Measurements from ENCODE around the gene TK1.

GRCh38 chr17:78131172-78132083 lies 55.4 kb downstream of the TK1 start:
- TF ChIP-seq SUZ12 (IDR thresholded peaks at IDR 0.05) (no peak), HDGF (IDR thresholded peaks at IDR 0.05; ENCODE audit: borderline replicate concordance) (no peak), TARDBP (IDR thresholded peaks at IDR 0.05) (no peak)
